Measurements from ENCODE around the gene OR7C1.

GRCh38 chr19:14769201-14769600, 65.8 kb downstream of the OR7C1 start:
- no peak for TF ChIP-seq CTCF (IDR thresholded peaks at IDR 0.05)
- no peak for TF ChIP-seq POLR2AphosphoS5 (IDR thresholded peaks at IDR 0.05)

All from upper lobe of left lung (tissue), 4 donors.